HCT116 (cell line): ENCODE measurements around the gene SMARCA2. TPM values are rescaled to one million over a fixed set of nuclear protein-coding genes. Genes with fewer than 3 reads are reported as not detected.

Source experiments
- ATAC-seq: fragments of 200-7000 bp; cut with Tn5 transposase; 2 replicates; pipeline ENCODE4 v1.9.1; 2020; ENCODE audit warnings: mild to moderate bottlenecking, moderate library complexity
- BruUV-seq: library from RNA; stranded (reverse); fragments of 400-500 nt; replicated peaks from 2 replicates; lab custom pipeline; 2021; lab: Mats Ljungman, UMichigan
- CTCF ChIA-PET: fragments of 300-600 bp; sonication (Branson Sonifier 250); formaldehyde crosslinking; loops from one replicate; lab custom pipeline; 2021; ENCODE audit warnings: antibody characterized with exemption; lab: Charles Lee
- POLR2A ChIA-PET: fragments of 300-600, 350-600 bp; sonication (Branson Sonifier 250); formaldehyde crosslinking; loops from one replicate; lab custom pipeline; 2021; ENCODE audit warnings: antibody characterized with exemption; lab: Charles Lee
- RAD21 ChIA-PET, 2 experiments: fragments of 300-600 bp; sonication (Branson Sonifier 250); formaldehyde crosslinking; loops; one replicate each; lab custom pipeline; 2023; ENCODE audit warnings: low total read pairs in 2 of 2; ENCODE audit not compliant: uncharacterized antibody in 2 of 2, unreplicated experiment in 2 of 2, low non-redundant PET in 1 of 2; lab: Charles Lee
- DNase-seq: peaks from one replicate; pipeline ENCODE4 v3.0.0-alpha.2; 2010; ENCODE audit warnings: low read depth, low spot score
- H2AFZ ChIP-seq: fragments of 200-600 bp; shearing (Covaris generic), sonication (generic); 2 replicates; pipeline ENCODE4 v1.6.1; 2017; ENCODE audit warnings: low read depth, mixed run types, mixed read lengths, antibody characterized with exemption, low read length; ENCODE audit not compliant: poor library complexity, severe bottlenecking
- H3K27ac ChIP-seq: 2 replicates; pipeline ENCODE4 v1.5.1; 2012; ENCODE audit warnings: low read depth, low read length
- H3K27me3 ChIP-seq: fragments of 200-600 bp; sonication (generic); 2 replicates; pipeline ENCODE4 v1.6.1; 2016; ENCODE audit warnings: mixed run types, low read length, mixed read lengths; ENCODE audit not compliant: insufficient read depth
- H3K36me3 ChIP-seq, 2 experiments: fragments of 200-500 bp in 1 of 2; fragments of 200-600 bp in 1 of 2; sonication (Bioruptor generic) in 1 of 2; sonication (generic) in 1 of 2; 2 replicates each; pipeline versions ENCODE4 v1.5.1 to v1.6.1; 2014 to 2016; ENCODE audit warnings: low read length in 2 of 2, inconsistent platforms in 1 of 2, mixed read lengths in 1 of 2, mixed run types in 1 of 2; ENCODE audit not compliant: insufficient read depth in 2 of 2, control insufficient read depth in 1 of 2
- H3K4me1 ChIP-seq, 2 experiments: fragments of 200-600 bp in 1 of 2; sonication (generic) in 1 of 2; 2 replicates each; pipeline versions ENCODE4 v1.5.1 to v1.6.1; 2012 to 2017; ENCODE audit warnings: low read length in 2 of 2, inconsistent platforms in 1 of 2, mild to moderate bottlenecking in 1 of 2, mixed read lengths in 1 of 2, mixed run types in 1 of 2, moderate library complexity in 1 of 2; ENCODE audit not compliant: insufficient read depth in 2 of 2, control insufficient read depth in 1 of 2
- H3K4me2 ChIP-seq: fragments of 200-600 bp; sonication (generic); 2 replicates; pipeline ENCODE4 v1.6.1; 2017; ENCODE audit warnings: mixed run types, low read length, mixed read lengths
- H3K4me3 ChIP-seq, 2 experiments: fragments of 200-600 bp in 1 of 2; sonication (generic) in 1 of 2; replicated peaks in 1 of 2; 2 replicates each; pipeline ENCODE4 v1.5.1; 2011 to 2016; ENCODE audit warnings: low read length in 2 of 2, control low read depth in 1 of 2, low read depth in 1 of 2, mild to moderate bottlenecking in 1 of 2, mixed read lengths in 1 of 2, mixed run types in 1 of 2
- H3K79me2 ChIP-seq: fragments of 200-600 bp; sonication (generic); 2 replicates; pipeline ENCODE4 v1.6.1; 2017; ENCODE audit warnings: mild to moderate bottlenecking, mixed run types, low read length, moderate library complexity, mixed read lengths; ENCODE audit not compliant: insufficient read depth
- H3K9ac ChIP-seq: fragments of 200-600 bp; sonication (generic); 2 replicates; pipeline ENCODE4 v1.6.1; 2016; ENCODE audit warnings: low read length, mixed read lengths
- H3K9me2 ChIP-seq: fragments of 200-600 bp; sonication (generic), shearing (Covaris generic); 2 replicates; pipeline ENCODE4 v1.6.1; 2017; ENCODE audit warnings: mixed run types, mild to moderate bottlenecking, moderate library complexity; ENCODE audit not compliant: insufficient read depth
- H3K9me3 ChIP-seq, 2 experiments: fragments of 200-500 bp in 1 of 2; fragments of 200-600 bp in 1 of 2; sonication (Bioruptor generic) in 1 of 2; sonication (generic) in 1 of 2; 2 replicates each; pipeline ENCODE4 v1.6.1; 2014 to 2017; ENCODE audit warnings: low read length in 2 of 2, mixed read lengths in 2 of 2, inconsistent platforms in 1 of 2, low read depth in 1 of 2, mild to moderate bottlenecking in 1 of 2, mixed run types in 1 of 2, moderate library complexity in 1 of 2; ENCODE audit not compliant: control insufficient read depth in 1 of 2, insufficient read depth in 1 of 2
- H4K20me1 ChIP-seq: fragments of 200-600 bp; sonication (generic), shearing (Covaris generic); 2 replicates; pipeline ENCODE4 v1.6.1; 2017; ENCODE audit warnings: mixed run types, mild to moderate bottlenecking, moderate library complexity; ENCODE audit not compliant: insufficient read depth
- ELF1 ChIP-seq: IDR thresholded peaks from 2 replicates; pipeline ENCODE4 v1.6.1; 2012; ENCODE audit warnings: low read depth, borderline replicate concordance
- MAX ChIP-seq: IDR thresholded peaks from 2 replicates; pipeline ENCODE4 v1.6.1; 2012
- REST ChIP-seq: IDR thresholded peaks from 2 replicates; pipeline ENCODE4 v1.6.1; 2012; ENCODE audit warnings: low read depth
- SIN3A ChIP-seq: IDR thresholded peaks from 2 replicates; pipeline ENCODE4 v1.6.1; 2012; ENCODE audit warnings: low read depth
- SRF ChIP-seq: IDR thresholded peaks from 2 replicates; pipeline ENCODE4 v1.6.1; 2012; ENCODE audit warnings: low read depth
- ZFX ChIP-seq: fragments of 450-650 bp; IDR thresholded peaks from 2 replicates; pipeline ENCODE4 v1.6.1; 2017
- intact Hi-C: fragments of 100-400 bp; cut with micrococcal nuclease; formaldehyde crosslinking; loops from 2 replicates; pipeline ENCODE4 v1.10.0; 2022
- total RNA-seq: library from RNA; stranded (reverse); gene quantifications from one replicate; pipeline ENCODE4 v1.2.1, GENCODE V29; 2021; ENCODE audit not compliant: unreplicated experiment

SMARCA2 gene
- total RNA-seq, 1 experiment from 2014 or later, result 14.7 TPM

- ChIA-PET CTCF (no interaction called here), POLR2A (no interaction called here), RAD21 (no interaction called here)
- Histone ChIP-seq H3K4me2 (no peak overlapping the region), H3K79me2 (no peaks in the 10 kb centered on the region), H3K9me3 (no peaks in the 10 kb centered on the region), H3K9ac (no peak overlapping the region), H3K4me3 (no peak overlapping the region), H3K9me2 (no peaks in the 10 kb centered on the region), H3K27me3 (no peaks in the 10 kb centered on the region), H4K20me1 (no peaks in the 10 kb centered on the region), H2AFZ (no peak overlapping the region), H3K36me3 (no peaks in the 10 kb centered on the region), H3K4me1 (no peaks in the 10 kb centered on the region), H3K27ac (no peak overlapping the region)
- no peak for DNase-seq
- ATAC-seq, result no peak
- intact Hi-C loops, result no loop called here
- TF ChIP-seq ZFX, result no peak
- TF ChIP-seq SIN3A, result no peak
- no peak for TF ChIP-seq SRF
- TF ChIP-seq MAX, result no peak
- TF ChIP-seq REST, result no peak
- TF ChIP-seq ELF1, result no peak
- no TSS peak for BruUV-seq
Measured at GRCh38 chr9:2039294-2040180, 24.4 kb downstream of the SMARCA2 start.
